Fibroblast of peridontal ligament (primary cell): ENCODE data around the gene MUC20.
"Not testable (repeated sequence)": the region's sequence is repeated elsewhere in the genome, so short reads cannot be mapped to it uniquely, and the experiment has no call there.

ENCODE experiments used
- DNase-seq: peaks from one replicate; pipeline ENCODE4 v3.0.0-alpha.2; 2010; ENCODE audit errors: extremely low read depth

The MUC20 gene

DNA sequence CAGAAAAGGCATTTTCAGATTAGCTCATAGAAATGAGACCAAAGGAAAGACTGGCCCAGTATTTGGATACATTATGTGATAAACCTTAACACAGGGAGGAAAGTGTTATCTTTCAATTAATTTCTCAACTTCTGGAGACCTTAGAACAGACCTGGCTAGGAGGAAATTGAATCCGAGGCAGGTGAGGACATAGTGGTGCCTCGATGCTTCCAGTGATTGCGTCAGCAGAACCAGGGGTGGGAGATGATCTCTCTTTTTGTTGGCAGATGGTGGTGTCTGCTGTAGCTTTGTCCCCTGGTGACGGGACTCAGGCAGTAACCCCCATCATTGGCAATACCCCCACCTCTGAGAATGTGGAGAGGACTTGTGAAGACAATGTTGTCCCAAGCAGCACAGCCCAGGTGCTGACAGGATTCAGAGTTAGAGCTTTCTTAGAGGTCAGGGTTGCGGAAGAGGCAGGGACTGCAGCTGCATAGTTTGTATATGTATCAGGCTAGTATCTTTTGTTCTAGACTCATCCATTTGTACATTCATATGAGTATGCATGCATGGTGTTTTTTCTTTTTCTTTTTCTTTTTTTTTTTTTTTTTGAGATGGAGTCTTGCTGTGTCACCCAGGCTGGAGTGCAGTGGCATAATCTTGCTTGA lies 27.9 kb upstream of the MUC20 start:
- DNase-seq = no peak

DNA sequence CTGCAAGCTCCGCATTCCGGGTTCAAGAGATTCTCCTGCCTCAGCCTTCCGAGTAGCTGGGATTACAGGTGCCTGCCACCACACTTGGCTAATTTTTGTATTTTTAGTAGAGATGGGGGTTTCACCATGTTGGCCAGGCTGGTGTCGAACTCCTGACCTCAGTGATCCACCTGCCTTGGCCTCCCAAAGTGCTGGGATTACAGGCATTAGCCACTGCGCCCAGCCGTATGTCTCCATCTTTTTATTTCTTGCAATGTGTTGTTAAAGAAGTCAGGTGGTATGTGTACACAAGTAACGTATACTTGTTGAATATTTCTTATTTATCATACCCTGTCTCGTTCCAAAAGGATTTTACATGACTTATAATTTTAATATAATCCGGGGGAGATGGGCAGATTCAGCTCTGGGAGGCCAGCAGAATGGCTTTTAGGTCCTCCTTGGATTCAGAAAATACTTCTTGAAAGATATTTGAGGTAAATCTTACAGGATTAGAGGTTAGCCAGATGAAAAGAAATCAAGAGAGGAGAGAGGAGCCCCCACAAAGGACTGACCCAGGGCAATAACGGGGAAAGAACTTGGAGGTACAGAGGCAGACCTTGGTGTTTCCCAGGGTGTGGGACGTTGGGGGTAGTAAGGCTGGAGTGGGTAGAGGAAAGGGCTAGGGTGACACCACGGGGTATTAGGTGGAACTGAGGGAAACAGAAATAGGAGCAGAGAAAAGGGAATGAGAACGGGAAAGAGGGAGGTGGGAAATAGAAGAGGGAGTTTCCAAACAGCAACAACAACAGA lies 27.2 kb upstream of the MUC20 start:
- no peak for DNase-seq

DNA sequence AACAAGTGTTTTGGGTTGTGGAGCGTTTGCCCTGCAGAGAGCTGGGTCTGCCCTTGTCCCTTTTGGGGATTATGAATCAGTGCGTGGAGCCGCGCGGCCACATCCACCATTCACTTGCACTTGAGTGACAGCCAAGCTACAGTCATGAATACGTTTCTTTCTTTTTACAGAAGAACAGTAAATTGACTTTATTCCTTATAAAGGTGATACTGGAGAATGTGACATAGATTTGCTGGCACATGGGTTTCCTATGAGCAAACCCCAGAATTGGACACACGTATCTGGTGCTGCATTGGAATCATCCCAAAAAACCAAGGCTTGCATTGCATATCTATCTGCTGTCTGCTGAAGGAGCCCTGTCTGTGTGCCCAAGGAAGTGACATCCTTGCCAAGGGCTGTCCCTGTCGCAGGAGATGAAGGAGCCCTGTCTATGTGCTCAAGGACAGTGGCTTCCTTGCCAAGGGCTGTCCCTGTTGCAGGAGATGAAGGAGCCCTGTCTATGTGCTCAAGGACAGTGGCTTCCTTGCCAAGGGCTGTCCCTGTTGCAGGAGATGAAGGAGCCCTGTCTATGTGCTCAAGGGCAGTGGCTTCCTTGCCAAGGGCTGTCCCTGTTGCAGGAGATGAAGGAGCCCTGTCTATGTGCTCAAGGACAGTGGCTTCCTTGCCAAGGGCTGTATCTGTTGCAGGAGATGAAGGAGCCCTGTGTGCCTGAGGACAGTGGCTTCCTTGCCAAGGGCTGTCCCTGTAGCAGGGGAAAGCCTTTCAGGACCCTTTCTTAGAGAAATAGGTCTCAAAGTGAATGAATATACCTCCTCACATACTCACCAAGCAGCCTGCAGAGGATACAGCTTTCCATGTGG lies 26.3 kb upstream of the MUC20 start:
- not testable (repeated sequence) for DNase-seq

DNA sequence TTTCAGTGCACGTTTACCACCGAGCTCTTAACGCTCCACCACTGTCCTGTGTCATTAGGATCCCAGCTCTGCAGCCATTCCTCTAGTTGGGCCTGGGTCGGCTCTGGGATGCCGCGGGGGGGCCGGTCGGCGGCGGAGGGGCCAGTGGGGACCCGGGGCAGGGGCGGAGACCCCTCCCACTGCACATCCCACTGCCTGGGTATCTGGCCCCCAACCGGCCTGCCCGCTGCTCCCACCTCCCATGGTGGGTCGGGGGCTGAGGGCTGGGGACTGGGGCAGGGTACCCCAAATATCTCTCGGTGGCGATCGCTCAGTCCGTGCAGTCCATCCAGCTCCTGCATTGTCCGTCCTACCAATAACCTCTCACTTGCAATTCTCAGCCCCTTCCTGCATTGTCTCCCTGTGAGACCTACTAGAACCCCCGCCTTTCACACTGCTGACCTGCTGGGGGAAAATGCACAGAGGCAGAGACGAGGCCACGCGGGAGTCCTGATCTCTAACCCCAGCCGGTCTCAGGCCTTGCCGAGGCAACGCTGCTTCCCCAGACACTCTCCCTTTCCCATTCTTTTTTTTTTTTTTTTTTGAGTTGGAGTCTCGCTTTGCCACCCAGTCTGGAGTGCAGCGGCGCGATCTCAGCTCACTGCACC lies 24.0 kb upstream of the MUC20 start:
- no peak for DNase-seq

DNA sequence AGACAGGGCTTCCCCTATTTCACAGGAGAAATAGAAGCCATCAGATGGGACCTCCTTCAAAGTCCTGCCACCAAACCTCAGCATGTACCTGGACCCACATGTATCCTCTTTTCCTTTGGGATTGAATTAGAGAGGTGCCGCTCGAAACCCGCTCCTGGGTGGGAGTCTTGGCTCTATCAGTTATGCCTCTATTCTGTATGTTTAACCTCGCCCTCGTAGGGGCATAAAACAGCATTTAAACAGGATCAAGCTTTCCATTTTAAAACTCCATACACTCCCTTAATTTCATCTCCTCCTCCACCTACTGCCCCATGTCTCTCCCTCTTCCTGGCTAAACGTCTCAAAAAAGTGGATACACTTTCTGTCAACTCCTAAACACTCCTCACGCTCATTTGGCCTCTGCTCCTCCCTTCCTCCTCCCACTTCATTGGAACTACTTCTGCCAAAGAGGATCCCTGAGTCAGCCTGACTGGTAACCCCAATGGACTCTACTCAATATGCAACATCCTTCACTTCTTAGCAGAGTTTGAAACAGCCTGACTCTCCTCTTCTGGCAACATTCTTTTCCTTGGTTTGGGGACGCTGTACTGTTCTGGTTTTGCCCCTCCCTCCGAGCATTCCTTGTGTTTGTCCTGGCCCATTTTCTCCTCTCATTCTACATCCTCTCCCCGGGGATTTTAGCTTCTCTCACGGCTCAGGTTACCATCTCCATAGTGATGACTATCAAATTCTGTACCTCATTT lies 23.0 kb upstream of the MUC20 start:
- peak; percentile 91 for DNase-seq

DNA sequence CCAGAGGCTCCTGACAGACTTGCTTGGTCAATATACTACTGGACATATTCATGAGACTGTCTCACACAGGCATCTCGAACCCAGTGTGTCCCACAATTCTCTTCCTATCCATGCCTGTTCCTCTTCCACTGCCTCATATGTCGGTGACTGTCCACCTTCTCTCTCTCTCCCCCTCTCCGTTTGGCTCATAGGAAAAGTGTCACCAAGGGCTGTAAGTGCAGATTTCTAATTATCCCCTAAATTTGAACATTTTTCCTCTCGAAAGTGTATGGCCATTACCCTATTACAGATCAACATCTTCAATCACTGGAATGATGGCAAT lies 22.5 kb upstream of the MUC20 start:
- no peak for DNase-seq

DNA sequence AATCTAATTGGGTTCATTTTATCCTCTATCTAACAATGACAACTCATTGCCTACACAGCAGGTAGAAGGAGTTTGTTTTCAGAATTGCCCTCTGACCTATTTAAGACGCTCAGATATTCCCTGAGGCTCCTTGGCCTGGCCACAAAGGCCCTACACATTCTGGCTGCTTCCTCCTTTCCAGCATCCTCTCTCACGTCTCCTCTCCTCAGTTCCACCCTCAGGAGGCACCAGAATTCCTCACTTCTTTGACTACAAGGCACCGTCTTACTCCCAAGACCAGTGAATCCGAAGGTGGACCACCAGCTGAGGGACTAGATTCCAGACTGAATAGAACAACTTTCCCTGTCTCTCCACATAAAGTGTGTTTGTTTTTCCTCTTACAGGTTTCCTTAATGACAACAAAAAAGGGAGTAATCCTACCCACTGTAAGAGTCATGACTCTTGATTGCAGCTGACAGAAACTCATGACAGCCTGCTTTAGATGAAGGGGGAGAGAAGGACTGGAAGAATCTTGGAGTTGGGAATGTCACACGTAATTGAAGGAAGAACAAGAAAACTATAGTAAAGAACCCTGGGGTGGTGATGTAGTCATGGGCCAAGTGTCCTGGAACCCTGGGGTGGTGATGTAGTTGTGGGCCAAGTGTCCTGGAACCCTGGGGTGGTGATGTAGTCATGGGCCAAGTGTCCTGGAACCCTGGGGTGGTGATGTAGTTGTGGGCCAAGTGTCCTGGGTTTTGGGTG lies 22.0 kb upstream of the MUC20 start:
- DNase-seq = no peak

DNA sequence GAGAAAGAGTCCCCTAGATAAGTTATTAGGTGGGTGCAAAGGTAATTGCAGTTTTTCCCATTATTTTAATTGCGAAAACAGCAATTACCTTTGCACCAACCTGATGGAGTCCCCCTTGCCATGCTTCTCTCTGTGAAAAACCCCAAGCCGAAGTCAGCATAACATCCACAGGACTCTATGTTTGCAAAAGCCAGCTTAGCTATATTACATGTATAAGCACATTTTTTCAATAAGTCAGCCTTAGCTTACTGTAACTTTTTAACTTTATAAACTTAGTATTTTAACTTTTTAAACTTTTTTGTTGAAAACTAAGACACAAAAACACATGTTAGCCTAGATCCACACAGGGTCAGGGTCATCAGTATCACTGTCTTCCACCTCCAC lies 21.4 kb upstream of the MUC20 start:
- no peak for DNase-seq

DNA sequence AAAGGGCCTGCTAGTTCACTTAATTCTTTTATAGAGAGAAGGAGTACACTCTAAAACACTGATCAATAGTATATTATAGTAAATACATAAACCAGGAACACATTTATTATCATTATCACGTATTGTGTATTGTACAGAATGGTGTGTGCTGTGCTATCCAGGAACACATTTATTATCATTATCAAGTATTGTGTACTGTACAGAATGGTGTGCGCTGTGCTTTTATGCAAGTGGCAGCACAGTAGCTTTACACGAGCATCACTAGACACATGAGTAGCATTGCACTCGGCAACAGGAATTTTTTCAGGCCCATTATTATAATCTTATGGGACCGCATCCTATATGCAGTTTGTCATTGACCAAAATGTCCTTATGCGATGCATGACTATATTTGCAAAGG lies 20.9 kb upstream of the MUC20 start:
- DNase-seq = no peak

DNA sequence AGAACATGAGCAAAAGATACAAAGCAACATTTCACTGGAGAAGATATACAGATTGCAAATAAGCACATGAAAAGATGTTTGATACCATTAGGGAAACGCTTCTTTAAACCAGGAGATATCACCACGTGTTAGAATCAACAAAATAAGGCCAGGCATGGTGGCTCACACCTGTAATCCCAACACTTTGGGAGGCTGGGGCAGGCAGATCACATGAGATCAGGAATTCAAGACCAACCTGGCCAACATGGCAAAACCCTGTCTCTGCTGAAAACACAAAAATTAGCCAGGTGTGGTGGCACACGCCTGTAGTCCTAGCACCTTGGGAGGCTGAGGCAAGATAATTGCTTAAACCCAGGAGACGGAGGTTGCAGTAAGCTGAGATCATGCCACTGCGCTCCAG lies 20.5 kb upstream of the MUC20 start:
- DNase-seq = no peak

DNA sequence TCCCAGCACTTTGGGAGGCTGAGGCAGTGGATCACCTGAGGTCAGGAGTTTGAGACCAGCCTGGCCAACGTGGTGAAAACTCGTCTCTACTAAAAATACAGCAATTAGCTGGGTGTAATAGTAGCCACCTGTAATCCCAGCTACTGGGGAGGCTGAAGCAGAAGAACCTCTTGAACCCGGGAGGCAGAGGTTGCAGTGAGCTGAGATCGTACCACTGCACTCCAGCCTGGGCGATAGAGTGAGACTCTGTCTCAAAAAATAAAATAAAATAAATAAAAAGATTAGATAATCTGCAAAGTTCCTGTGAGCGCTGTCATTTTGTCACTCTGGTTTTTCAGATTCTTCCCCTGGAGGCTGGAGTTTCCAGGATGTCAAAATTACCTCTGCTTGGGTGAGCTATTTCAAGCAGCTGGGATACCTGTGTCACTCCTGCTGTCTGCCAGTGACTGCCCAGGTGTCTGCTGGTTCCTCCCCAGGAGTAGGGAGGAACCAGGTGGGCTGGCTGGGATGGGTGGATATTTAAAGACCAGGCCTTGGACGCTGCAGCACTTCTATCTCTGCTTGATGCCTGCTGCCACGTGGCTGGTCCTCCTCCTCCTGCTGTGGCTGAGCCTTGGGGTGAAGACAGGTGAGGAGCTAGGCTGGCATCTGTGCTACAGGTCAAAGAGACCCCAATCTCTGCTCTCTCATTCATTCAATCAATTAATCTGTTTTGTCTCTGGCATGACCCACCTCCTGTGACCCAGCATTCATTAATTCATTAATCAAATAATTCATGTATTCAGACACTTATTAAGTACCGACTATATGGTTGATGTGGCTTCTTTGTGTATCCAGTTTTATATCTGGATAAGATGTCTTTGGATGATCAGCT lies 19.5 kb upstream of the MUC20 start:
- no peak for DNase-seq

DNA sequence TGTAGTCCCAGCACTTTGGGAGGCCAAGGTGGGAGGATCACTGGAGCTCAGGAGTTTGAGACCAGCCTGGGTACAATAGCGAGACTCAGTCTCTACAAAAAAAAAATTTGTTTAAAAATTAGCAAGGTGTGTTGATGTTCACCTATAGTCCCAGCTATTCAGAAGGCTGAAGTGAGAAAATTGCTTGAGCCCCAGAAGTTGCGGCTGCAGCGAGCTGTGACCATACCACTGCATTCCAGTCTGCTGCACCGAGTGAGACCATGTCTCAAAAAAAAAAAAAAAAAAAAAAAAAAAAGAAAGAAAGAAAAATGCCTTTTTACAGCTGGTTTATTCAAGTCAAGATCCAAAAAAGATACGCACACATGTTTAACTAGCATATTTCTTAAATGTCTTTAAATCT lies 17.0 kb upstream of the MUC20 start:
- DNase-seq = no peak

DNA sequence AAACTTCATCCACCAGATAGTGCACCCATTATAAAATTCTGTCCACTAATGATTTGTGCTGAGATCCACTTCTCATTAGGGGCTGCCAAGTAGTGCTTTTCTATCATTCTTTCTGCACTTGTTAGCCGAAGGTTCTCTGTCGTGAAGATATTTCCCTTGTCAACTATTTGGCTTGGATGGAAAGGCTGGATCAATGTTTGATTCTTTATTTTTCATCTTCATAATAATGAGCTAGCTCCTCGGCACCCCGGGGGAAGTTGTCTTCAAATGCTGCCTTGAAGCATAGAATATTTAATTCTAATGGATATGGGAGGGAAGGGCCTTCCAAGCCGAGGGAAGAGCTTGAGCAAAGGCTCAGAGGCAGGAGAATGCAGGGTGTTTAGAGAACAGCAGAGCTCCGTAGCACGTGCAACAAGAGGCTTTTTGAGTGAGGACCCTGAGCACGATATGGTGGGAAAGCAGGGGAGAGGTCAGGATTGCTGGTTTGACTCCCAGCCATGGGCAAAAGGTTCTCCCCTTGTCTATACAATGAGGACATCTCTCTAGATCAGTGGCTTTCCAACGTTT lies 16.3 kb upstream of the MUC20 start:
- no peak for DNase-seq

DNA sequence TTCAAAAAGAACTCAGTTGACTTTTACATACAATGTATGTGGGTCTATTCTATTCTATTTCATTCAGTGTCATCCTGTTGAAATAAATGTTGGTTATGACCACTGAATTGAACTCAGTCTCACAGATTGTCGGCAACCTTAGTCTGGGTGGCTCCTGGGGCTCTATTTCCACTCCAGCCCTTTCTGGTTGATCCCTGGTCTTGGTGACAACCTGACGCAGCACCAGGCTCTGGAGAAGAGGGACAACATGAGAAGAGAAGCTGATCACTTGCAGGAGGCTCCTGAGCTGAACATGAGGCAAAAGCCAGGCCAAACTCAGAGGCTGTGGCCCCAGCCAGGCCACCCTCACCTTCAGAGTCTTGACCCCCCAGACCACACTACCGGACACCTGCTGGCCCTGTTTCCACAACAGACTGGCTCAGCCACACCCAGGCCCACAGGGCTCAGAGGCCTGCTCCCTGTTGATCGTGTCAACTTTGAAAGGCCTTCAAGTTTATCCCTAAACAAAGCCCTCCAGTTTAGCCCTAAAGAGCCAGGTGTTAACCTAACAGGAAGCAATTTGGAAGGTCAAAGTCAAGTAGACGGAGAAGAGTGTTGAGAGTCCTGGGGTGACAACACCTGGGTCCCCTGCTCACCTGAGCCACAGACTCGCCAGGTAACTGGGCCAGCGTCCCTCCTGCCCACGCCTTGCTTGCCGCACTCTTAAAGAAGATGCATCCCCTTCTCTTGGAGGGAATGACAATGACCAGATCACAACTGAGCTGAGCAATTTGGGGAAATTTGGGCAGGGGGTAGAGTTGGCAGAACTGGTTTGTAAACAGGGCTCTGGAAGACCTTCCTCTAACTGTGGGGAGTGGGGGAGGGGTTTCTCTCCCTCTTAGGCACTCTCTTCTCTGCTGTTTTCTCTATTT lies 15.4 kb upstream of the MUC20 start:
- no peak for DNase-seq

DNA sequence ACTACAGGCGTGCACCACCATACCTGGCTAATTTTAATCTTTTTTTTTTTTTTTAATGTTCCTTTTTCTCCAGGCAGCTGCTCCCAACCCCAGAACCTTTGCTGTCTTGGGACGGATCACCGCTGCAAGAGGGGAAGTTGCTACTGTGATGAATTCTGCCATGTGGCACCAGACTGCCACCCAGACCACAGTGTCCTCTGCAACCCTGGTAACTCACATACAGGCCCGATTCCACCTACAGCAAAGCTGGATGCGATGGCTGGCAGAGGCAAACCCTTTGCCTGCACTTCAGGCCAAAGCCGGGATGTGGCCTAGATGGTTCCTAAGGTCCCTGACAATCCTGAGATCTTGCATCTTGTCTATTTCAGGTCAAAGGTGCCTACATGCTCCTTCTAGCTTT lies 12.7 kb upstream of the MUC20 start:
- DNase-seq = no peak

DNA sequence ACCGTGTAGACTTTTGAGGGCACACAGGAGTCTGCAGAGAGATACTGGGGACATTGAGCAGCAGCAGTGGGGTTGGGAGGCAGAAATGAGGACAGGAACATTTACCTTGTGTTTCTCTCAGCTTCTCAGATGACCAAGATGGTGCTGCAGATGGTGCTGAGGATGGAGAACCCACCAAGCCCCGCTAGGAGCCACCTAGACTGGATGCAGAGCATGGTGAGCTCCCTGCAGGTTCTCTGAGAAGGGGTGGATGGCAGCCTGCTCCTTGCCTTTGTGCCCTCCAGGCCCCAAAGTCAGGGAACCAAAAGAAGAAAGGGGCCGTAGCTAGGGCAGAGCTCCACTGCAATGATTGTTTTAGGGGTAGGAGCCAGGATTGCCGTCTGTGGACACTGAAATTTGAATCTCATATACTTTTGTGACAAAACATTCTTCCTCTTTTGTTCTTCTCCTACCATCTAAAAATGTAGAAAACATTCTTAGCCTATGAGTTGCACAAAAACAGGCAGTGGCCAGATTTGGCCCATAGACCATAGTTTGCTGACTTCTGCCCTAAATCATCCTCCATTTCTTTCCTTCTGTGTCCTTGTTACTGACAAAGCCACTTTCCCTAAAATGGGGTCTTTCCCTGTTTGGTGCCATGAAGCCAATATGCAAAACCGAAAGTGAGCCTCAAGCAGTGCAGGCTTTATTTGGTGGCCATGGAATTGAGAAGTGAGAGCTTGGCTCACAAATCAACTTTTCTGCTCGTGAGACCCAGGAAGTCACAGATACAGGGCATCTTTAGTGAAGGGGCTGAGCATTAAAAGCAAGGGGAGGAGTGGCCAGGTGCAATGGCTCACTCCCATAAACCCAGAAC lies 11.9 kb upstream of the MUC20 start:
- peak; percentile 29 for DNase-seq

DNA sequence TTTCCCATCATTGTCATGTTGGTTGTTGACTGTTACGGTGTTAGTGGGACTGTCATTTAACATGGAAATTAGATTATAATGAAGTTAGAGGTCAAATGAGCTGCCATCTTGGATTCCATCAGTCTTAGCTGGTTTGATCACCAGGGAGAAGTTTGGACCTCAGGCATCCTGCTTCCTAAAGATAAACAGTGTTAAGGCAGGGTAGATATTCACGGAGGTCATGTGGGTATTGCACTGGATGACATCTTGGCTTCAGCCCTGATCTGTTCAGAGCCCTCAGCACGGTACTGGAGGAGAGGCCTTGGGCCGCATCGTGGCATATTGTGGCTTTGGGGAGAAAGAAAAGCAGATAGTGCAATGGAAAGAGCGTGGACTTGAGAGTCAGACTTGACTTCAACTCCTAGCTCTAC lies 11.1 kb upstream of the MUC20 start:
- DNase-seq = no peak
